Mesendoderm (in vitro differentiated cells): ENCODE results near the gene TCAP.

Experiments used
- DNase-seq: peaks from one replicate; pipeline ENCODE4 v3.0.0; 2013
- H2AK5ac ChIP-seq: 2 replicates; pipeline ENCODE4 v1.6.1; 2013; ENCODE audit warnings: low read length, inconsistent platforms
- H2BK120ac ChIP-seq: 2 replicates; pipeline ENCODE4 v1.6.1; 2013; ENCODE audit warnings: low read depth, mild to moderate bottlenecking, low read length, moderate library complexity, mixed read lengths
- H2BK15ac ChIP-seq: replicated peaks from 2 replicates; pipeline ENCODE4 v1.6.1; 2013; ENCODE audit warnings: low read depth, mild to moderate bottlenecking, moderate library complexity
- H2BK5ac ChIP-seq: 2 replicates; pipeline ENCODE4 v1.6.1; 2013; ENCODE audit warnings: low read length, inconsistent platforms
- H3K18ac ChIP-seq: 2 replicates; pipeline ENCODE4 v1.6.1; 2013; ENCODE audit warnings: mild to moderate bottlenecking, low read length, mixed read lengths
- H3K23ac ChIP-seq: one replicate; pipeline ENCODE4 v1.6.1; 2013; ENCODE audit warnings: low read length
- H3K27ac ChIP-seq: 2 replicates; pipeline ENCODE4 v1.5.1; 2013; ENCODE audit warnings: low read depth, mild to moderate bottlenecking, inconsistent platforms, low read length, moderate library complexity
- H3K27me3 ChIP-seq: 2 replicates; pipeline ENCODE4 v1.6.1; 2013; ENCODE audit warnings: low read length, control low read depth, mild to moderate bottlenecking, inconsistent platforms; ENCODE audit not compliant: insufficient read depth, poor library complexity
- H3K36me3 ChIP-seq: 2 replicates; pipeline ENCODE4 v1.6.1; 2013; ENCODE audit warnings: low read length, inconsistent platforms; ENCODE audit not compliant: control insufficient read depth, insufficient read depth
- H3K4ac ChIP-seq: one replicate; pipeline ENCODE4 v1.6.1; 2013; ENCODE audit warnings: low read depth, mild to moderate bottlenecking, low read length, moderate library complexity
- H3K4me1 ChIP-seq: 2 replicates; pipeline ENCODE4 v1.6.1; 2013; ENCODE audit warnings: low read depth, low read length, inconsistent platforms; ENCODE audit not compliant: control insufficient read depth
- H3K4me2 ChIP-seq: 2 replicates; pipeline ENCODE4 v1.6.1; 2013; ENCODE audit warnings: low read length
- H3K4me3 ChIP-seq: 2 replicates; pipeline ENCODE4 v1.5.1; 2013; ENCODE audit warnings: mild to moderate bottlenecking, low read length
- H3K56ac ChIP-seq: one replicate; pipeline ENCODE4 v1.6.1; 2013; ENCODE audit warnings: low read length
- H3K79me1 ChIP-seq: 2 replicates; pipeline ENCODE4 v1.6.1; 2013; ENCODE audit warnings: low read length, inconsistent platforms
- H3K79me2 ChIP-seq: 2 replicates; pipeline ENCODE4 v1.6.1; 2013; ENCODE audit warnings: mild to moderate bottlenecking, low read length; ENCODE audit not compliant: control insufficient read depth, insufficient read depth
- H3K9ac ChIP-seq: 2 replicates; pipeline ENCODE4 v1.6.1; 2013; ENCODE audit warnings: low read length, inconsistent platforms
- H4K5ac ChIP-seq: one replicate; pipeline ENCODE4 v1.6.1; 2013; ENCODE audit warnings: low read length
- H4K8ac ChIP-seq: one replicate; pipeline ENCODE4 v1.6.1; 2013; ENCODE audit warnings: low read depth, mild to moderate bottlenecking, control low read depth, low read length, moderate library complexity
- WGBS: extraction: QIAGEN DNeasy Blood & Tissue Kit; methylation state at CpG from one replicate; pipeline ENCODE4 v1.1.7; 2013; ENCODE audit warnings: low lambda C conversion rate, missing lambda C conversion rate; ENCODE audit not compliant: insufficient coverage; ENCODE audit errors: extremely low coverage; 5-methylcytosine and 5-hydroxymethylcytosine counted together

The TCAP gene

DNA sequence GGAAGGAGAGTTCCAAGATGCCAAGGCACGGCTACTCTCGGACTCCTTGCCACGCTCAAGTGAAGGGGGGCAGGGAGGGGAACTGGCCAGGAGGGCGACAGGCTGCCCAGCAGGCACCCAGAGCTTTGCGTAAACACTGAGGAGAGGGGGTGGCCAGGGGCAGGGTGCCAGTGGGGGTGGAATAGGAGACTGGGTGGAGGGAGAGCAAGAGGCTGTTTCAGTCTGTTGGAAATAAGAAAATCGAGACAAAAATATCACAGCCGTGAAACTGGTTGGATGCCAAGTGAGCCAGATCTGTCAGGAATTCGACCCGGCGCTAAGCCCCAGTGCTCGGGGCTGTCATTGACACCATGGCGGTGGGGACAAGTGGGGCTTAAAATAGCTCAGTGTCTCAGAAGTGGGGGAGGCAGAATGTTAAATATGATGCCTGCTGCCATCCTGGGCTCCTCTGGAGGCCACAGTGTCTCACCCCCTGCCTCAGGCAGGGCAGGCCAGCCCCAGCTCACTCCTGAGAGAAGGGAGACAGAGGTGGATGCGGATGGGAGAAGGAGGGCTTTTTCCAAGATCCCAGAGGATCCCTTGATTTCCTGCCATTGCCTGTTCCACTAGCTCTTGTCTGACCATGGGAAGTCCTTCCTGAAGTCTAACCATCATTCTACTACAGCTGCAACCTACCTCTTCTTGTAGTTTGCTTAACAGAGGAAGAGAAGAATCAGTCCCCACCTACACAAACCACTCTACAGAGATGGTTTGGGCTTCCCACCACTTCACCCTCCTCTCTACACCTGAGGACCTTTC, 12.6 kb downstream of the TCAP start:
- H3K36me3 ChIP-seq = no peaks in the 10 kb centered on the region
- H3K27ac ChIP-seq = no peak overlapping the region
- no peaks in the 10 kb centered on the region for H3K4me1 ChIP-seq
- H3K56ac ChIP-seq = no peak overlapping the region
- no peak overlapping the region for H3K4me2 ChIP-seq
- H3K79me1 ChIP-seq = no peaks in the 10 kb centered on the region
- H2BK120ac ChIP-seq = no peak overlapping the region
- no peak for DNase-seq
- no peak overlapping the region for H2AK5ac ChIP-seq
- no peaks in the 10 kb centered on the region for H3K79me2 ChIP-seq
- H4K8ac ChIP-seq = no peak overlapping the region
- no peak overlapping the region for H3K4me3 ChIP-seq
- no peak overlapping the region for H4K5ac ChIP-seq
- no peak overlapping the region for H3K4ac ChIP-seq
- no peak overlapping the region for H2BK5ac ChIP-seq
- WGBS = no CpG with 5 or more reads among the region's 13 CpGs
- no peak overlapping the region for H3K9ac ChIP-seq
- H3K27me3 ChIP-seq = no peaks in the 10 kb centered on the region
- no peak overlapping the region for H2BK15ac ChIP-seq
- H3K18ac ChIP-seq = no peak overlapping the region
- no peak overlapping the region for H3K23ac ChIP-seq

GRCh38 chr17:39678340-39679116, 13.4 kb downstream of the TCAP start:
- WGBS = no CpG with 5 or more reads among the region's 13 CpGs
- Histone ChIP-seq H3K27me3 (no peaks in the 10 kb centered on the region), H3K56ac (no peak overlapping the region), H3K4me2 (no peak overlapping the region), H3K27ac (no peak overlapping the region), H4K5ac (no peak overlapping the region), H2AK5ac (no peak overlapping the region), H3K18ac (no peak overlapping the region), H3K79me2 (no peaks in the 10 kb centered on the region), H2BK5ac (no peak overlapping the region), H3K9ac (no peak overlapping the region), H2BK15ac (no peak overlapping the region), H3K36me3 (no peaks in the 10 kb centered on the region), H4K8ac (no peak overlapping the region), H3K4me1 (no peaks in the 10 kb centered on the region), H3K4me3 (no peak overlapping the region), H3K4ac (no peak overlapping the region), H3K23ac (no peak overlapping the region), H3K79me1 (no peaks in the 10 kb centered on the region), H2BK120ac (no peak overlapping the region)
- no peak for DNase-seq

- H4K8ac ChIP-seq = no peak overlapping the region
- H3K79me1 ChIP-seq = no peaks in the 10 kb centered on the region
- no peak overlapping the region for H2AK5ac ChIP-seq
- H3K79me2 ChIP-seq = no peaks in the 10 kb centered on the region
- no peak overlapping the region for H3K4me3 ChIP-seq
- H3K56ac ChIP-seq = no peak overlapping the region
- H4K5ac ChIP-seq = no peak overlapping the region
- H3K4ac ChIP-seq = no peak overlapping the region
- no peak overlapping the region for H2BK120ac ChIP-seq
- H2BK5ac ChIP-seq = no peak overlapping the region
- no peak overlapping the region for H3K9ac ChIP-seq
- no peaks in the 10 kb centered on the region for H3K36me3 ChIP-seq
- WGBS = no CpG with 5 or more reads among the region's 12 CpGs
- no peak overlapping the region for H2BK15ac ChIP-seq
- H3K27ac ChIP-seq = no peak overlapping the region
- H3K4me1 ChIP-seq = no peaks in the 10 kb centered on the region
- no peak overlapping the region for H3K18ac ChIP-seq
- DNase-seq = no peak
- no peak overlapping the region for H3K23ac ChIP-seq
- no peaks in the 10 kb centered on the region for H3K27me3 ChIP-seq
- no peak overlapping the region for H3K4me2 ChIP-seq
Observed at GRCh38 chr17:39679521-39680192, 14.5 kb downstream of the TCAP start.

DNA sequence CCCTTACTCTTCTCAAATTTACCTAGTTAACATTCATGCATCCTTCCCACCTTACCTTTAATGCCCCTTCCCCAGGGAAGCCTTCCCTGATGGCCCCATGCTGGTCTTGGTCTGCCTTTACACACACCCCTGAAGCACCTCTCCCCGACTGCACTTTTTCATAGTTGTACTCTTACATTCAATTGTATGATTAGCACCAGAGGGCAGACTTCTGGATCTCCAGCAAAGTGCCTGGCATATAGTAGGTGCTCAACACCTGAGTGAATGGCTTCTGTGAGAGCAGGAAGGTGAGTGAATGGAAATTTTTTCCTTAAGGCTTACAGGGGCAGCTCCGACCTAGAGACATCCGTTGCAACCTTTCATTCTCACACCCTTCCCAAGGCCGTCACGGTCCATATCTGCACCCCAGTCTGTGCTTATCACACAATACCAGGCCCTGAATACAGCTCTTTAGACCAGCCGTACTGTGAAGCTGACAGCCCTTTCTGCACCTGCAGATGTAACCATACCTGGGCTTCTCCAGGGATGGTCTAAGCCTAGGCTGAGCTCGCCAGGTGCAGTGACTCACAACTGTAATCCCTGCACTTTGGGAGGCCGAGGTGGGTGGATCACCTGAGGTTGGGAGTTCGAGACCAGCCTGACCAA, 18.3 kb downstream of the TCAP start:
- Histone ChIP-seq H3K79me2 (no peaks in the 10 kb centered on the region), H3K36me3 (no peaks in the 10 kb centered on the region), H4K8ac (no peak overlapping the region), H3K23ac (no peak overlapping the region), H3K56ac (no peak overlapping the region), H2BK5ac (no peak overlapping the region), H3K79me1 (peaks cover 2% of the 10 kb centered on the region), H2BK120ac (no peak overlapping the region), H3K4me1 (peaks cover under 1% of the 10 kb centered on the region), H2BK15ac (no peak overlapping the region), H3K9ac (no peak overlapping the region), H2AK5ac (no peak overlapping the region), H3K27me3 (no peaks in the 10 kb centered on the region), H3K4ac (no peak overlapping the region), H3K27ac (no peak overlapping the region), H4K5ac (no peak overlapping the region), H3K18ac (no peak overlapping the region), H3K4me3 (no peak overlapping the region), H3K4me2 (no peak overlapping the region)
- no CpG with 5 or more reads among the region's 9 CpGs for WGBS
- no peak for DNase-seq

DNA sequence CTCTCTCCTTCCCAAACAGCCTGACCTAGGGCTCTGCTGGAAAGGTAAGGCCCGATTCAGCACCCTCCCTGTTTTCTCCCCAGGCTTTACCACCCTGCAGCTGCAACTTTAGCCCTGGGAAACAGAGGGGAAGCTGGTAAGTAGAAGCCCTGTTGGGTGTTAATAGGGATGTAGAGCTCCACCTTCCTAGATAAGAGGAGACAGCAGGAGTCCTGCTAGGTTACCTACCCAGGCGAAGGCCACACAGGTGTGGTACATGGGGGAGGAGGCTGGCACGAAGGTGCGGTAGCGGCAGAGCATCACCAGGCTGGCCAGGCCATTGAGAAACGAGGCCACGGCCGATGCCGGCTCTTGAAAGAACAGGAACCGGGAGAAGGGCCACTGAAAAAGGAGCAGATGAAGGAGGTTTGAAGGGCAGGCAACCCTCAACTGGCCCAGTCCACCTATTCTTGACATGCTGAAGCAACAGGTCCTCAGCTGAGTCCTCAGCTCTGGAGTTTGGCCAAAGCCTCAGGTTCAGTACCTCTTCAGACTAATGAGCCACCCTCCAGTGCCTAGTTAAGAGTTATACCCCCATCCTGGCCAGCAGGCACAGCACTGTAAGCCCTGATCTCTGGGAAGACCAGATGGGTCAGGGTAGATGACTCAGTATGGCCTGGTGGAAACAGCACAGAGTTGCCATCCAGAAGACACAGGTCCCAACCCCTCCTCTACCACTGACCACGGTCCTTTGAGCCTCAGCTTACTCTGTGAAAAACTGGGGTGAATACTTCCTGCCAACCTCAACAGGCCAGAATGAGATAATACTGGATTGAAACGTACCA, 19.4 kb downstream of the TCAP start:
- no peak for DNase-seq
- H3K9ac ChIP-seq = no peak overlapping the region
- no peak overlapping the region for H2BK15ac ChIP-seq
- no peak overlapping the region for H4K5ac ChIP-seq
- no peaks in the 10 kb centered on the region for H3K27me3 ChIP-seq
- no peak overlapping the region for H2BK120ac ChIP-seq
- peaks cover 2% of the 10 kb centered on the region for H3K79me1 ChIP-seq
- H3K4me1 ChIP-seq = peaks cover 7% of the 10 kb centered on the region
- H3K18ac ChIP-seq = no peak overlapping the region
- H3K4me2 ChIP-seq = no peak overlapping the region
- no peak overlapping the region for H2BK5ac ChIP-seq
- no peaks in the 10 kb centered on the region for H3K79me2 ChIP-seq
- no peak overlapping the region for H3K4ac ChIP-seq
- H3K27ac ChIP-seq = no peak overlapping the region
- H3K23ac ChIP-seq = no peak overlapping the region
- H4K8ac ChIP-seq = no peak overlapping the region
- H3K56ac ChIP-seq = no peak overlapping the region
- no peaks in the 10 kb centered on the region for H3K36me3 ChIP-seq
- H2AK5ac ChIP-seq = no peak overlapping the region
- no CpG with 5 or more reads among the region's 12 CpGs for WGBS
- no peak overlapping the region for H3K4me3 ChIP-seq
